Fibroblast of skin of abdomen (primary cell): Measurements from ENCODE around the gene RAB30. TPM values are rescaled to one million over a fixed set of nuclear protein-coding genes. Genes with fewer than 3 reads are reported as not detected.

Experiments used
- DNase-seq: peaks from one replicate; pipeline ENCODE4 v3.0.0-alpha.2; 2013
- polyA plus RNA-seq, 2 experiments: library from polyadenylated mRNA; unstranded; fragments of 120-200 nt; gene quantifications; one replicate each; pipeline ENCODE4 v1.2.1, GENCODE V29; 2013; ENCODE audit not compliant: insufficient read length in 2 of 2

Gene RAB30
- 9.2 TPM for polyA plus RNA-seq (2013, experiment 1 of 2; ENCODE audit: insufficient read length)
- polyA plus RNA-seq (2013, experiment 2 of 2; ENCODE audit: insufficient read length): 8.7 TPM

DNA sequence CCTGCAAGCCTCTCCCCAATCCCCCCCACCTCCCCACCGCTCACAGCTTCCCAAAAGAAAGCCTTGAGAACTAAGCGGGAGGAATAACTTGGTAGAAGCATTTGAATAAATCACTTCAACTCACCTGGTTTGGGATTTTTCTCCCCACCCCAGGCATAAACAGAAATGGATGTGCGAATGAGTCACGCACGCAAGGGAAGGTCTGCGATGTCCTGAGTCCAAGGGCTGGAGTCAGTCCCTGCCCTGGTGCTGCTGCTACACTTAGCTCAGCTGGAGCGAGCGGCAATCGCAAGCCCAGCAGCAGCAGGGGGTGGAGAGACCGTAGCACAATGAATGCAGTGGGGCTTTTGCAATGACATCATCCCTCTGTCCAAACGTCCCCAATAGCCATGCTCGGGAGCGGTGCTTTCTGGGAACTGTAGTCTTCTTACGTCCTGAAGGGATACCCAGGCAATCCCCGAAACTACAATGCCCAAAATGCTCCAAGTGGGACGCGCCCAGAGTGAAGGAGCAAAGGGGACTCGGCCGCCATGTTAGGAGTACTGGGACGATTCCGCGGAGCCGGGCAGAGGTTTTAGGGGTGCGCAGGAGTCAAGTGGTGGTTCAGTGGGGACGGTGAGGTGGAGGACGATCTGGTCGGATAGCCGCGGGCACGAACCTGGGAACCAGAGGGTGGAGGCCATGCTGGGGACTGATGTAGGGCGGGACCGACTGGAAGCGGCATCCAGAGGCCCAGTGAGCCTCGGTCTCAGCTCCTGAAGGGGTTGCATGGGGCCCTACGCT, at the start of gene RAB30:
Gene RAB30, minus strand, starts transcription at position 331 of the 783 bp plus-strand sequence. CDS start 74,581 bp downstream, outside the sequence.
- DNase-seq: peak; percentile 100

GRCh38 chr11:83120327-83120726, 48.6 kb upstream of the RAB30 start:
- peak; percentile 52 for DNase-seq

DNA sequence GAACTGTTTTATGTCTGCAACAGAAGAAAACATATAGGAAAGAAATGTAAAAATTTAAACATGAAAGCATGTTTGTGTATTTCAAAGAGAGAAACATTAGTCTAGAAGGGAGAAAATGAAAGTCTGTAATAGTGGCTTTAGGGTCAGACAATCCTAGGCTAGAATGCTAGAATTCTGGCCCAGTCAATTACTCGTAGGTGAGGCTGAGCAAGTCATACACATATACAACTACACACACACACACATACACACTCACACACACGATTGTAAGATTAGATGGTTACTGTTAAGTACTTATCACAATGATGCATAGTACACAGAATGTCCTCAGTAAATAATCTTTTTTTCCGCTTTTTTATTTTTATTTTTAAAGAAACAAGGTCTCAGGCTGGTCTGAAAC, 47.5 kb upstream of the RAB30 start:
- no peak for DNase-seq

- no peak for DNase-seq
Observed at GRCh38 chr11:83118814-83119213, 47.1 kb upstream of the RAB30 start.

- no peak for DNase-seq
Observed at GRCh38 chr11:83116015-83116641, 44.4 kb upstream of the RAB30 start.

- DNase-seq: no peak
Observed at GRCh38 chr11:83115551-83115950, 43.9 kb upstream of the RAB30 start.

GRCh38 chr11:83115026-83115425, 43.3 kb upstream of the RAB30 start:
- DNase-seq: no peak

DNA sequence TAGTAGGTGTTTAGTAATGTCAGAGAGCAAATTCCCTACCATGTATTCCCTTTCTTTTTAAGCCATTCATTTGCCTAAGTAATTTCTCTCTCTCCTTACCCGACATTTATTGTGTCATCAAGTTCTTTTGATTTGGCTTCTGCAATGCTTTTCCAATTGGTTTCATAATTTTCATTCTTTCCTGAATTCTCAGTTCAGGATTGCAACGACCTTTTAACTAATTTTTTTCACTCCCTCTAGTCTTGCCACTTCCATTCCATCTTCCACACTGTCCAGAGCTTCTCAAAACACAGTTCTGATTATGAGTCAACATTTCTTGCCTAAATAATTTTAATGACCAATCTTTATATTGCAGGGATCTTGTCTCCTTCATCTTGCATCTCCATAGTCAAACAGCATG, 41.2 kb upstream of the RAB30 start:
- no peak for DNase-seq

DNA sequence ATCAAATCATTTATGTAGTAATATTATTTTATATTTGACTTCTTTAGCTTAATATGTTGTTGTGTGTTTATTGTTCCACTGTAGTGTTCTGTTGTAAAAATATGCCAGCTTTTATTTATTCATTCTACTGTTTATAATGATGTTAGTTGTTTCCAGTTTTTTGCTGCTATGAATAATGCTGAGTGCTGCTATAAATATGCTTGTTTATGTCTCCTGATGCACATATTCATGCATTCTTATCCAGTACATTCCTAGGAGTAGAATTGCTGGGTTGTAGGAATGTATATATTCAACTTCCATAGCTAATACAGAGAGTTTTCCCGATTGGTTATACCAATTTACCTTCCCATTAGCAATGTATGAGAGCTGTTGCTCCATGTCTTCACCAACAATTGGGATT, 33.5 kb upstream of the RAB30 start:
- peak; percentile 5 for DNase-seq

DNA sequence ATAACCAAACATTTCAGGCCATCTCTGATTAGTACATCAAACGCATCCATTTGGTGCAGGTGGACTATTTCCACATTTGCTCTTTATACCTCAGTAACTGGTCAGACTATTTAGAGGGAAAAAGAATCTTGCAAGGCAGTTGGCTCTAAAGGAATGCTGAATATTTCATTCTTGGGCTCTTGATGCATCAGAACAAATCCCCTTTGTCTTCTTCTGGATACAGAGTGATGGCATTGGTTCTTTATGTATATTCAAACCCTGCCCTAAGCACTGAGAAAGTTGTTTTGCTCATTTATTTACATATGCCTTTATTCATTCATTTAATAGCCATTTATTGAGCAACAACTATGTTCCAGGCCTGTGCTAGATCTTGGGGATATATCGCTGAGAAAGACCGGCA, 31.1 kb upstream of the RAB30 start:
- DNase-seq: no peak

GRCh38 chr11:83097429-83098075, 25.9 kb upstream of the RAB30 start:
- DNase-seq: peak; percentile 2

DNA sequence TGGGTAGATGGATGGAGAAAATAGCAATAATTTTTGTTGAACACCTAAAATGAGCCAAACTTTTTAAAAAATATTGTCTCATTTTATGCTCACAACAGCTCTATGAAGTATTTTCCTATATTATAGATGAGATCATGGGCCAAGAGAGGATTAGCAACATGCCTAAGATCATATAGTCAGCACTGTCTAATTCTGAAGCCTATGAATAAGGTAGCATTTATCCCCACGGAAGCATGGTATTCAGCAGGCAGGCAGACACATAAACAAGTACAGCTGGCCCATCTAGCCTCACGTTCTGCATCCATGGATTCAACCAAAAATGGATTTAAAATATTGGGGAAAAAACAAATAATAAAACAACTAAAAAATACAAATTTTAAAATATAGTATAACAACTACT, 21.9 kb upstream of the RAB30 start:
- no peak for DNase-seq

DNA sequence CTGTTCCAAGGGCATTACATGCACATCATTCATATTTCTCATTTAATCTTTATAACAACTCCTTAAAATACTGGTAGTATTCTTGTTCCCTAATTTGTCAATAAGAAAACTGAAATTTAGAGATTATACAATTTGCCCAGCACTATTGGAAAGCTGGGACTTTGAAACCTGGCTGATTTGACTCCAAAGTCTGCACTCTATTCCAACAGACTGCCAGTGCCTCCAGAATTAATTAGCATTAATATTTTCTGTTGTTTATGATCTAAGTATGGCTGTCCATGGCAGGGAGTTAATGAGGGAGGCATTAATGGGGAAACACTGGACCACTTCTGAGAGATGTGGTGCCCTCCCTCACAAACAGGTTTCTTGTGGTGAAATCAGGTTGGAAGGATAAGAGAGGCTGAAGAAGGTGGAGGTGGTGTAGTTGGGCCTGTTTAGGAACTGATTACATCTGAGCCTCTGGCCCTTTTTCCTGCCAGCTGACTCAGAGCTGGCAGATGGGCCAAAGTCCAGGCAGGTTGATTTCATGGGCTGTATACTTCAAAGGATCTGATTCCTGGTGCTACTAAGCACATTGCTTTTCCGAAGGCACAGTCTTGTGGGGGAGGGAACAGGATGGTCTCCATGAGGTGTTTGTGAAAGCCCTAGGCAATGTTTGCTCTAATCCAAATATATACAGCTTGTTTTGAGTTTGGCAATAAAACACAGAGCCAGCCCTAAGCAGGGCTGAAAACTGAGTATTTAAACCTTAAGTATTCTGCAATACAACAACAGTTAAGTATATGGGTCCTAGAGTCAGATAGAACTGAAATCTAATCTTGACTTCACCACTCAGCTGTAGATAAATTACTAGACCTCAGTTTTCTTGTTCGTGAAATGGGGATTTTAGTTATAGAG, 21.0 kb upstream of the RAB30 start:
- no peak for DNase-seq

DNA sequence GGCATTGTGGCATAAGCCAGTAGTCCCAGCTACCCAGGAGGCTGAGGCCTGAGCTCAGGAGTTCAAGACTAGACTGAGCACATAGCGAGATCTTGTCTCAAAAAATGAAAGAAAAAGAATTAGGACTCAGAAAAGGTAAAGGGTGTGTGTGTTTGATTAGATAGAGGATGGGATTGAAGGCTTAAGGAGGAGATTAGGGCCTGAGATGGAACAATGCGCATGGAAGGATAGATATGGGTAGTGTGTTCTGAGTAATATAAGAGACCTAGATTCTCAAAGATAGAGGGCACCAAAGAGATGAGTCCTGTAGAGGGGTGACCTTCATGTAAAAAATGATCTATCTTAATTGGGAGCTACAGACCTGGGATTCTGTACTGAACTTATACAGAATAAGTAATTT, 17.3 kb upstream of the RAB30 start:
- no peak for DNase-seq

- no peak for DNase-seq
Observed at GRCh38 chr11:83087035-83087434, 15.3 kb upstream of the RAB30 start.

- DNase-seq: no peak
Observed at GRCh38 chr11:83079820-83080219, 8.1 kb upstream of the RAB30 start.

GRCh38 chr11:83078269-83078668, 6.6 kb upstream of the RAB30 start:
- DNase-seq: no peak

- DNase-seq: no peak
Observed at GRCh38 chr11:83073884-83074283, 2.2 kb upstream of the RAB30 start.

- no peak for DNase-seq
Observed at GRCh38 chr11:83073258-83073657, 1.6 kb upstream of the RAB30 start.

GRCh38 chr11:83072350-83073242, 899 bp upstream of the RAB30 start:
- no peak for DNase-seq
